ENCODE measurements around the gene TEPSIN.

The TEPSIN gene

DNA sequence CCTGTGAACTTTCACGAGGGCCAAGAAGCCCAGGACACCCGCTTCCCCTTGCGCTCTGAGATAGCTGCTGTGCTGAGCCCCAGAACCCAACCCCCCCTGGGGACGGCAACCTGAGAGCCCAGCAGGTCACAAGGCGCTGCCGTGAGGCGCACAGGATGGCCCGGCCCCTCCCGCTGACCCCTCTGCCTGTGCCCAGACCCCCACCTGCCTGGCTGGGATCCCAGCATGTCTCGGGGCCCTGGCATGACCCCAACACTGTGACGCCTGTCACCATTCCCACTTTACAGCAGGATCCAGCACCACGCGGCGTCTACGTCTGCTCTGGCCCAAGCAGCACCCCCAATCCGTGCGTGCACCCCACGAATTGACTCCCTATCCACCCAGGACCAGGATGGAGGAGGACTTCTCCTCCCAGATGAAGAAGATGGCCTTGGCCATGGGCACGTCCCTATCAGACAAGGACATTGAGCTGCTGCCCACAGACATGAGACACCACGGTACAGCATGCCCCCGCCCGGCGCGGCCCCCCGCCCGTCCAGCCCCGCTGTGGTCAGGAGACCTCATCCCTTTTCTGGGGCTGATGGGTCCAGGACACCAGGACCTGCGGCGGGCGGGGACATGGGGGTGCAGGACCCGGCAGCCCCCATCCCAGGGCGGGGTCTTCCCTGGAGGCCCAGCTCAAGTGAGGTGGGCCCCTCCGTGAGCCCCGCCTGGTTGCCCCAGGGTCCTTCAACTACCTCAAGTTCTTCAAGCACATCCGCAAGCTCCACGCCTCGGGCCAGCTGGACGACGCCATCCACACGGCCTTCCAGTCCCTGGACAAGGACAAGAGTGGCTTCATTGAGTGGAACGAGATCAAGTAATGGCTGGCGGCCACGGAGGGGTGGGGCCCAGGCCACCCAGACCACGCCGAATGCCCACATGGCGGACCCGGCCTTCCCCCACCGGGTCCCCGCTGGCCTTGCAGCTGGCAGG is 57.7 kb downstream of the TEPSIN start:
- H3K4me1 ChIP-seq (ENCODE audit: control insufficient read depth, insufficient read depth, low read length): no peaks in the 10 kb centered on the region
- H3K9me3 ChIP-seq (ENCODE audit: control insufficient read depth, insufficient read depth, low read length): no peaks in the 10 kb centered on the region
- no peak overlapping the region for H3K4me3 ChIP-seq (ENCODE audit: low read depth, low read length)
- no peak overlapping the region for H3K9ac ChIP-seq (ENCODE audit: low read depth, low read length)
- H3K27me3 ChIP-seq (ENCODE audit: control insufficient read depth, insufficient read depth, low read length): no peaks in the 10 kb centered on the region
- no peaks in the 10 kb centered on the region for H3K36me3 ChIP-seq (ENCODE audit: control insufficient read depth, insufficient read depth, low read length)

DNA sequence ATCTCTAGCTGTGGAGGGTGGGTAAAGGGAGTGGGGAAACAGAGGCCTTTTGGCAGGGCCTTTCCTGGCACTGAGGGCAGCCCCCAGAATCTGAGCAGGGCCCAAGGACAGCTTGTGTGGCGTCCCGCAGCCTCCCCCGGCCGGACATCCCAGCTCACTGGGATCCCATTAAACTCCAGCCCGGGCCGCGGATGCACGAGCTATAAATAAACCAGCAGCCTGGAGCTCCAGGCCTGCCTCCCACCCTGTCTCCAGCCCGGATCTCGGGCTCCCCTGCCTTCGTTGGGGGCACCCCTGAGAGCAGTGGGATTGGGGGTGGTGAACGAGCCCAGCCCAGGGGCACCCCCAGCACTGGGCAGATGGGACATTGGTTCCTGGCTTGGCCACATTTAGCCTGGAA is 59.0 kb downstream of the TEPSIN start:
- H3K4me1 ChIP-seq (ENCODE audit: control insufficient read depth, insufficient read depth, low read length): no peaks in the 10 kb centered on the region
- H3K27me3 ChIP-seq (ENCODE audit: control insufficient read depth, insufficient read depth, low read length): no peaks in the 10 kb centered on the region
- H3K9ac ChIP-seq (ENCODE audit: low read depth, low read length): no peak overlapping the region
- no peaks in the 10 kb centered on the region for H3K9me3 ChIP-seq (ENCODE audit: control insufficient read depth, insufficient read depth, low read length)
- no peaks in the 10 kb centered on the region for H3K36me3 ChIP-seq (ENCODE audit: control insufficient read depth, insufficient read depth, low read length)
- no peak overlapping the region for H3K4me3 ChIP-seq (ENCODE audit: low read depth, low read length)

DNA sequence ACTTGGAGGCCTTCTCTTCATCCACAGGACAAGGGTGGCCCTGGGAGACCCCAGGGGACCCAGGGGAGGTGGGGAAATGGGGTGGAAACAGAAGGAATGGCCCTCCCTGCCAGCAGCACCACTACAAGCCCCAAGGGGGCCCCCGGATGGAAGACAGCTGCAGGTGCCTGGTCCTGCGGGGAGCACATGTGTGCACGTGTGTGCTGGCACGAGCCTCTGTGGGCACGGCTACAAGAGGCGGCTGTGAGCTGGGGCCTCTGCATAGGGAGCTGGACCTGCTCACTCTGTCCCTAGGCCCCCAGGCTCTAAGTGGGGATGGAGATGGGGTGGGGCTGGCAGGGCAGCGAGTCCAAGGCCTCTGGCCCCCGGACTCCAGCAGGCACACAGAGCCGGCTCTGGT is 59.6 kb downstream of the TEPSIN start:
- Histone ChIP-seq H3K36me3 (ENCODE audit: control insufficient read depth, insufficient read depth, low read length) (no peaks in the 10 kb centered on the region), H3K4me1 (ENCODE audit: control insufficient read depth, insufficient read depth, low read length) (no peaks in the 10 kb centered on the region), H3K9ac (ENCODE audit: low read depth, low read length) (no peak overlapping the region), H3K27me3 (ENCODE audit: control insufficient read depth, insufficient read depth, low read length) (no peaks in the 10 kb centered on the region), H3K9me3 (ENCODE audit: control insufficient read depth, insufficient read depth, low read length) (no peaks in the 10 kb centered on the region), H3K4me3 (ENCODE audit: low read depth, low read length) (no peak overlapping the region)
